Breast epithelium (tissue), 4 donors: ENCODE results near the gene ZNF592. TPM values are rescaled to one million over a fixed set of nuclear protein-coding genes. Genes with fewer than 3 reads are reported as not detected.
A peak's percentile ranks its signal among the peaks of the same experiment; 100 is the strongest.

ENCODE experiments used
- DNase-seq, 2 donors: peaks; one replicate each; pipeline ENCODE4 v3.0.0-alpha.2; 2019; ENCODE audit warnings: low spot score in 2 of 2
- H3K27ac ChIP-seq, 2 donors: fragments of 200-600 bp; sonication (generic) in 1 of 2; one replicate each; pipeline ENCODE4 v1.5.1; 2016 to 2019; ENCODE audit warnings: mild to moderate bottlenecking in 1 of 2
- H3K27me3 ChIP-seq, 2 donors: fragments of 200-600 bp; sonication (generic) in 1 of 2; one replicate each; pipeline versions ENCODE4 v1.5.1 to v1.6.0; 2017 to 2019; ENCODE audit warnings: control low read depth in 1 of 2, mild to moderate bottlenecking in 1 of 2
- H3K36me3 ChIP-seq: fragments of 200-600 bp; one replicate; pipeline ENCODE4 v1.5.1; 2019
- H3K4me1 ChIP-seq, 2 donors: fragments of 200-600 bp; sonication (generic); one replicate each; pipeline ENCODE4 v1.5.1; 2016 to 2019; ENCODE audit warnings: control low read depth in 1 of 2
- H3K4me3 ChIP-seq, 3 donors: fragments of 200-600 bp; sonication (generic); 1 replicate in 2 of 3; 2 replicates in 1 of 3; pipeline ENCODE4 v1.5.1; 2016 to 2019; ENCODE audit warnings: mild to moderate bottlenecking in 3 of 3, moderate library complexity in 2 of 3
- H3K9me3 ChIP-seq, 2 donors: fragments of 200-600 bp; sonication (generic) in 1 of 2; one replicate each; pipeline ENCODE4 v1.5.1; 2016 to 2019; ENCODE audit warnings: control low read depth in 1 of 2
- POLR2A ChIP-seq: fragments of 450-650 bp; IDR thresholded peaks from one replicate; pipeline ENCODE4 v1.6.1; 2016; ENCODE audit warnings: antibody characterized with exemption, mild to moderate bottlenecking, moderate library complexity
- POLR2AphosphoS5 ChIP-seq, 3 donors: sonication (generic); formaldehyde crosslinking; IDR thresholded peaks; one replicate each; pipeline ENCODE4 v1.6.1; 2017; ENCODE audit warnings: antibody characterized with exemption in 3 of 3
- intact Hi-C: fragments of 100-400 bp; cut with DNase I; formaldehyde crosslinking; loops from one replicate; pipeline ENCODE4 v1.15.1; 2023; ENCODE audit warnings: low total_unique reads
- total RNA-seq, 3 donors: library from RNA; depleted of rRNA; stranded (reverse); fragments of >200 nt; gene quantifications; one replicate each; pipeline ENCODE4 v1.1.0, GENCODE V29; 2016
- TF ChIP-seq, protein P1 (sequence below), 3 donors: fragments of 450-650 bp; IDR thresholded peaks; one replicate each; pipeline ENCODE4 v1.5.1; 2016 to 2017; ENCODE audit warnings: antibody characterized with exemption in 3 of 3, mild to moderate bottlenecking in 3 of 3, moderate library complexity in 3 of 3

Gene ZNF592
- total RNA-seq, 3 donors from 2014 or later, result 14.1 to 18.4 (median 18.2) TPM

DNA sequence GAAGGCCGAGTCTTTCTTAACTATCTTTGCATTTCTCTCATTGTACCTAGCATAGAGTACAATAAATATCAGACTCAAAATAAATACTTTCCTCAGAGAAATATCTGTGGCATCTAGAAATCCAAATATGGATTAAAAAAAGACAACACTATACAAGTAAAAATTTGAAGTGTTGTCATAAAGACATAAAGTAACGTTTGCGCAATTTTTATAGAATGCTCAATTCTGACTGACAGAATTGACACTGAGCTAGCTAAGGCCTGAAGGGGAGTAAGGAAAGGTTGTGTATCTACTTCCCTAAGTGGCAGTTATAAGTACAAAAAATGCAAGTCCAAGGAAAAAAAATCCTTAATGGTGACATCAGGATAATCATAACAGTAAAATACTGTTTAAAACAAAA, 33.6 kb upstream of the ZNF592 start:
- H3K36me3 ChIP-seq, result no peaks in the 10 kb centered on the region
- peak overlapping the region in 1 of 2 donors; percentile 93 for H3K27ac ChIP-seq
- intact Hi-C loops, result no loop called here
- peaks cover 0 to 12% of the 10 kb centered on the region in 2 donors for H3K4me1 ChIP-seq
- TF ChIP-seq POLR2A, result no peak
- TF ChIP-seq POLR2AphosphoS5 (IDR thresholded peaks at IDR 0.05), result no peak
- TF ChIP-seq, protein P1, sequence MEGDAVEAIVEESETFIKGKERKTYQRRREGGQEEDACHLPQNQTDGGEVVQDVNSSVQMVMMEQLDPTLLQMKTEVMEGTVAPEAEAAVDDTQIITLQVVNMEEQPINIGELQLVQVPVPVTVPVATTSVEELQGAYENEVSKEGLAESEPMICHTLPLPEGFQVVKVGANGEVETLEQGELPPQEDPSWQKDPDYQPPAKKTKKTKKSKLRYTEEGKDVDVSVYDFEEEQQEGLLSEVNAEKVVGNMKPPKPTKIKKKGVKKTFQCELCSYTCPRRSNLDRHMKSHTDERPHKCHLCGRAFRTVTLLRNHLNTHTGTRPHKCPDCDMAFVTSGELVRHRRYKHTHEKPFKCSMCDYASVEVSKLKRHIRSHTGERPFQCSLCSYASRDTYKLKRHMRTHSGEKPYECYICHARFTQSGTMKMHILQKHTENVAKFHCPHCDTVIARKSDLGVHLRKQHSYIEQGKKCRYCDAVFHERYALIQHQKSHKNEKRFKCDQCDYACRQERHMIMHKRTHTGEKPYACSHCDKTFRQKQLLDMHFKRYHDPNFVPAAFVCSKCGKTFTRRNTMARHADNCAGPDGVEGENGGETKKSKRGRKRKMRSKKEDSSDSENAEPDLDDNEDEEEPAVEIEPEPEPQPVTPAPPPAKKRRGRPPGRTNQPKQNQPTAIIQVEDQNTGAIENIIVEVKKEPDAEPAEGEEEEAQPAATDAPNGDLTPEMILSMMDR (IDR thresholded peaks at IDR 0.05), result no peak
- no peak for DNase-seq
- H3K4me3 ChIP-seq, result peak overlapping the region; percentile 79 to 88 (median 83)
- no peaks in the 10 kb centered on the region for H3K9me3 ChIP-seq
- H3K27me3 ChIP-seq, result no peaks in the 10 kb centered on the region

DNA sequence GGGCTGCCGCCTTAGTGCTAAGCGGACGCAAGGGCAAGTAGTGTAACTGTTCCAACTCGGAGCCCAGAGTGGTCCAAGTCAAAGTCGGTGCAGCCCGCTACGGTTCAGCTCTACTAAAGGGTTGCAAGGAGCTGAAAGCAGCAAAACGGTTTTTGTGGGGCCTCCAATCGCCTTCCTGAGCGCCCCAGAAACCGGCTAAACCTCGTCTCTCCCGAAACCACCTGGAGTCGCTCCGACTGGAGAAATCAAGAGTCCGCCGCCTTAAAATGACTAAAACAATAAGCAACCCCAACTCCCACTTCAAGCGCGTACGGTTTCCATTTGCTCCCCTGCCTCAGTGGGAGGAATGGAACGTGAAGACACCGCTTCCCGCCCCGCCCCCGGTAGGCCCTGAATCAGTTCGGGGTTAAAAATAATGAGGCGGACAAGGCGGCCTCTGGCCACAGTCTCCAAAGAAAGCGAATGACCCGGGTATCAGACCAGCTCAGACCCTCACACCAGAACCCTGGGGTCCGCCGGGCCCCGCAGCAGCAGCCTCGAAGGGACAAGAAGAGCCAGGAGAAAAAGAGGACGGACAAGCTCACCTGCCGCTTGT, 32.9 kb upstream of the ZNF592 start:
- Histone ChIP-seq H3K9me3 (no peaks in the 10 kb centered on the region), H3K27ac (peak overlapping the region; percentile 93 to 95), H3K36me3 (no peaks in the 10 kb centered on the region), H3K4me3 (peak overlapping the region; percentile 79 to 88 (median 83)), H3K27me3 (no peaks in the 10 kb centered on the region), H3K4me1 (peaks cover 0 to 12% of the 10 kb centered on the region in 2 donors)
- intact Hi-C loops, result no loop called here
- TF ChIP-seq, protein P1 (IDR thresholded peaks at IDR 0.05), result no peak
- TF ChIP-seq POLR2A (no peak), POLR2AphosphoS5 (IDR thresholded peaks at IDR 0.05) (no peak)
- DNase-seq, result no peak

DNA sequence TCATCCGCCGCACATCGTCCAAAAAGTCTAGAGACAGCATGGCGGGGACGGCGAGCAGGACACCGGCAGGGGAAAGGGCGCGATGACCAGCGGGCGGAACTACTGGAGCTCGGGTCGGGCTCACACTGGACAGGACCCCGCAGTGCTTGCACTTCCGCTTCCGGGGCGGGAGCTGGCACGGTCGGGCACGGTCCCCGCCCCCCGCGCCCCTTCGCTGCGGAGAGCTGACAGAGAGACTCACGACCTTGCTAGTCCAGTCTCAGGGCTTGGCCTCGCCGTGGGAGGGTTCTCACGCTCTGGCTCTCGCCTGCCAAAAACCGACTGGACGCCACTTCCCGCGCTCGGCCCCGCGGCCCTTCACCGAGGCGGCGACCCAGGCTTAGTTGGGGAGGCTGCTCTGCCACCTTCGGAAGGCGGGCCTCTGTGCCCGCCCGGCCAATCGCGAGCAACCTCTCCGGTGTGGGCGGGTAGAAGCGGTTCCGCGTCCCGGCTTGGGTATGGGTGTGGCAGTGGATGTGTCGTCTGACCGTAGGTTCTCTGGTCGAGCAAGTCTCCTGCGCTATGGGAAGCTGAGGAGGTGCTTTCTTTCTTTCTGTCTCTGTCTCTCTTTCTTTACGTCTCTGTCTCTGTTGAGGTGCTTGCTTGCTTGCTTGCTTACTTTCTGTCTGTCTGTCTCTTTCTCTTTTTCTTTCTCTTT, 32.2 kb upstream of the ZNF592 start, which contains the start of gene SEC11A:
TSS of gene SEC11A (minus strand) at position 104 of the 697 bp plus-strand sequence. CDS start at position 40, 64 bp downstream.
- H3K4me1 ChIP-seq, result peaks cover 0 to 12% of the 10 kb centered on the region in 2 donors
- H3K4me3 ChIP-seq, result peak within 1 kb of the TSS; percentile 79 to 88 (median 83)
- peak within 1 kb of the TSS; percentile 93 to 95 for H3K27ac ChIP-seq
- H3K9me3 ChIP-seq, result no peaks in the 10 kb centered on the region
- H3K27me3 ChIP-seq, result no peaks in the 10 kb centered on the region
- DNase-seq, result peak; percentile 93 to 95
- no peaks in the 10 kb centered on the region for H3K36me3 ChIP-seq
- intact Hi-C loops, result no loop called here
- TF ChIP-seq POLR2A, result peak; percentile 64
- TF ChIP-seq POLR2AphosphoS5 (IDR thresholded peaks at IDR 0.05), result peak; percentile 79 to 94 (median 81)
- TF ChIP-seq, protein P1 (IDR thresholded peaks at IDR 0.05), result no peak

DNA sequence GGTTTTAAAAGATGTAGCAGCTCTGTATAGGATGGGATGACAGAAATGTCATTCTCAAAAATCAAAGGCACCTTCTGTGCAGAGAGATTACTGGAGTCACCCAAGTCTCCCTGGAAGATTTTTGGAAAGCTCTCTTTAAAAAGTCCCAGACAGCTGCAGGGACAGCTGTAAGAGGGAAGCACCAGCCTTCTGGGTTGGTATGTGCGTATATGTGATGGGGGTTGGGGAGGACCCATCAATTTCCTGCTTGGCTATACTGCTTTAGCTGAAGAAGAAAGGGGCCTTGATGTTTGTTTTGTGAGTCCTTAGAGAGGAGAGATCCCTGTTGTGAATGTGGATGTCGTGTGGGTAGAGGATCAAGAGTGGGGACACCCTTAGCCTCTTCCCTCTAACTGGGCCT, 27.0 kb upstream of the ZNF592 start:
- no peaks in the 10 kb centered on the region for H3K9me3 ChIP-seq
- intact Hi-C loops, result no loop called here
- DNase-seq, result no peak
- no peaks in the 10 kb centered on the region for H3K36me3 ChIP-seq
- no peaks in the 10 kb centered on the region for H3K4me1 ChIP-seq
- H3K4me3 ChIP-seq, result no peak overlapping the region
- H3K27ac ChIP-seq, result no peak overlapping the region
- no peaks in the 10 kb centered on the region for H3K27me3 ChIP-seq
- no peak for TF ChIP-seq POLR2AphosphoS5 (IDR thresholded peaks at IDR 0.05)
- TF ChIP-seq POLR2A, result no peak
- TF ChIP-seq, protein P1 (IDR thresholded peaks at IDR 0.05), result no peak

DNA sequence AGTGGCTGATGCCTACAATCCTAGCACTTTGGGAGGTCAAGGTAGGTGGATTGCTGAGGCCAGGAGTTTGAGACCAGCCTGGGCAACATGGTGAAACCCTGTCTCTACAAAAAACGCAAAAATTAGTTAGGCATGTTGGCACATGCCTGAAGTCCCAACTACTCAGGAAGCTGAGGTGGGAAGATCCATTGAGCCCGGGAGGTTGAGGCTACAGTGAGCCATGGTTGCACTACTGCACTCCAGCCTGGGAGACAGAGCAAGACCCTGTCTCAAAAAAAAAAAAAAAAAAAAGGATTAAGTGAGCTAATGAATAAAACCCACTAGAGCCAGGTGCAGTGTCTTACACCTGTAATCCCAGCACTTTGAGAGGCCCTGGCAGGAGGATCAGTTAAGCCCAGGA, 25.8 kb upstream of the ZNF592 start:
- Histone ChIP-seq H3K4me1 (no peaks in the 10 kb centered on the region), H3K4me3 (no peak overlapping the region), H3K9me3 (no peaks in the 10 kb centered on the region), H3K27ac (no peak overlapping the region), H3K27me3 (no peaks in the 10 kb centered on the region), H3K36me3 (no peaks in the 10 kb centered on the region)
- TF ChIP-seq POLR2AphosphoS5 (IDR thresholded peaks at IDR 0.05) (no peak), POLR2A (no peak)
- intact Hi-C loops, result no loop called here
- DNase-seq, result no peak
